K562 (cell line): ENCODE data around the gene DDR1. TPM values are rescaled to one million over a fixed set of nuclear protein-coding genes. Genes with fewer than 3 reads are reported as not detected.

Source experiments
- CHCHD3 ChIP-seq: fragments of 250-450 bp; sonication (Bioruptor Pico); IDR thresholded peaks from 2 replicates; pipeline ENCODE4 v2.1.2; 2022; ENCODE audit warnings: mild to moderate bottlenecking
- CTCFL ChIP-seq: IDR thresholded peaks from 2 replicates; pipeline ENCODE4 v1.6.1; 2011; ENCODE audit warnings: borderline replicate concordance, low read depth, mild to moderate bottlenecking, moderate library complexity, low read length; ENCODE audit not compliant: insufficient read depth, poor library complexity, severe bottlenecking
- CUX1 ChIP-seq: fragments of 200-800 bp; sonication (Bioruptor generic); IDR thresholded peaks from 2 replicates; pipeline ENCODE4 v1.6.1; 2016; ENCODE audit warnings: missing genetic modification characterization, missing compliant biosample characterization
- DLX4 ChIP-seq: fragments of 250-450 bp; sonication (Bioruptor Pico); IDR thresholded peaks from 2 replicates; pipeline ENCODE4 v1.6.1; 2021; ENCODE audit warnings: mild to moderate bottlenecking
- E2F3 ChIP-seq: fragments of 250-450 bp; sonication (Bioruptor Pico); IDR thresholded peaks from 2 replicates; pipeline ENCODE4 v1.4.0; 2020; ENCODE audit warnings: mild to moderate bottlenecking
- FOXJ3 ChIP-seq: sonication (generic); formaldehyde crosslinking; IDR thresholded peaks from 2 replicates; pipeline ENCODE4 v1.4.0; 2020; ENCODE audit warnings: mild to moderate bottlenecking, missing genetic modification reagents
- HNRNPUL1 ChIP-seq: fragments of 200-400 bp; formaldehyde crosslinking; IDR thresholded peaks from 2 replicates; pipeline ENCODE4 v1.6.1; 2017; ENCODE audit warnings: low read length
- IRF2 ChIP-seq: sonication (generic); formaldehyde crosslinking; IDR thresholded peaks from 2 replicates; pipeline ENCODE4 v1.8.1; 2022; ENCODE audit warnings: mild to moderate bottlenecking, missing genetic modification reagents
- LEF1 ChIP-seq: fragments of 450-650 bp; IDR thresholded peaks from 2 replicates; pipeline ENCODE4 v1.6.1; 2016; ENCODE audit warnings: mild to moderate bottlenecking
- MNT ChIP-seq, 2 experiments: fragments of 450-650 bp; conservative IDR thresholded peaks; 2 replicates each; pipeline ENCODE4 v1.6.1; 2017; ENCODE audit warnings: mild to moderate bottlenecking in 2 of 2, moderate library complexity in 2 of 2
- PHB ChIP-seq: fragments of 250-450 bp; sonication (Bioruptor Pico); IDR thresholded peaks from 2 replicates; pipeline ENCODE4 v1.5.0; 2021
- RBM15 ChIP-seq: fragments of 200-400 bp; formaldehyde crosslinking; IDR thresholded peaks from 2 replicates; pipeline ENCODE4 v1.6.1; 2018; ENCODE audit warnings: mild to moderate bottlenecking, low read length, moderate library complexity; ENCODE audit not compliant: insufficient read depth
- SIN3B ChIP-seq: fragments of 450-650 bp; IDR thresholded peaks from 2 replicates; pipeline ENCODE4 v1.6.1; 2017; ENCODE audit warnings: low read depth, mild to moderate bottlenecking, moderate library complexity
- SMARCC2 ChIP-seq: fragments of 450-650 bp; IDR thresholded peaks from 2 replicates; pipeline ENCODE4 v1.6.1; 2017; ENCODE audit warnings: antibody characterized with exemption, moderate library complexity, mild to moderate bottlenecking, low read depth
- ZNF23 ChIP-seq: fragments of 250-450 bp; sonication (Bioruptor Pico); IDR thresholded peaks from 2 replicates; pipeline ENCODE4 v1.4.0; 2020; ENCODE audit warnings: mild to moderate bottlenecking
- ZNF408 ChIP-seq: fragments of 250-450 bp; sonication (Bioruptor Pico); IDR thresholded peaks from 2 replicates; pipeline ENCODE4 v1.4.0; 2020; ENCODE audit warnings: low read depth, mild to moderate bottlenecking, moderate library complexity
- polyA plus RNA-seq, 8 experiments: library from polyadenylated mRNA; depleted of rRNA in 4 of 8; stranded (reverse) in 5 of 8; unstranded in 3 of 8; fragments of >200 nt; fragmentation: Nextera tagmentation in 2 of 8; fragmentation: Illumina TruSeq in 1 of 8; extraction: Ambion mirVana in 2 of 8; extraction: Trizol in 1 of 8; gene quantifications; 2 replicates each; pipeline versions ENCODE4 v1.2.1 to v1.2.3, GENCODE V29; 2011 to 2014; ENCODE audit warnings: inconsistent platforms in 1 of 8, missing spikeins in 1 of 8
- total RNA-seq, 7 experiments: library from RNA; depleted of rRNA in 6 of 7; stranded (reverse); fragments of >200 nt in 6 of 7; fragmentation: Illumina TruSeq in 2 of 7; extraction: Trizol in 2 of 7; gene quantifications; 2 replicates each; pipeline versions ENCODE4 v1.2.1 to v1.2.3, GENCODE V29; 2011 to 2021; ENCODE audit warnings: low replicate concordance in 1 of 7
- TF ChIP-seq, protein P1 (sequence below), 2 experiments: fragments of 450-650 bp in 1 of 2; sonication (generic) in 1 of 2; formaldehyde crosslinking; conservative IDR thresholded peaks; 2 replicates each; pipeline versions ENCODE4 v1.4.0 to v1.8.1; 2020 to 2022; ENCODE audit warnings: mild to moderate bottlenecking in 1 of 2, missing genetic modification reagents in 1 of 2

The DDR1 gene
- total and polyA plus RNA-seq, 9 of the 15 experiments (the other 6 are each of a cell fraction or from before 2014, with no cell fraction given) = 1.4 to 44.6 (median 12.2) TPM

DNA sequence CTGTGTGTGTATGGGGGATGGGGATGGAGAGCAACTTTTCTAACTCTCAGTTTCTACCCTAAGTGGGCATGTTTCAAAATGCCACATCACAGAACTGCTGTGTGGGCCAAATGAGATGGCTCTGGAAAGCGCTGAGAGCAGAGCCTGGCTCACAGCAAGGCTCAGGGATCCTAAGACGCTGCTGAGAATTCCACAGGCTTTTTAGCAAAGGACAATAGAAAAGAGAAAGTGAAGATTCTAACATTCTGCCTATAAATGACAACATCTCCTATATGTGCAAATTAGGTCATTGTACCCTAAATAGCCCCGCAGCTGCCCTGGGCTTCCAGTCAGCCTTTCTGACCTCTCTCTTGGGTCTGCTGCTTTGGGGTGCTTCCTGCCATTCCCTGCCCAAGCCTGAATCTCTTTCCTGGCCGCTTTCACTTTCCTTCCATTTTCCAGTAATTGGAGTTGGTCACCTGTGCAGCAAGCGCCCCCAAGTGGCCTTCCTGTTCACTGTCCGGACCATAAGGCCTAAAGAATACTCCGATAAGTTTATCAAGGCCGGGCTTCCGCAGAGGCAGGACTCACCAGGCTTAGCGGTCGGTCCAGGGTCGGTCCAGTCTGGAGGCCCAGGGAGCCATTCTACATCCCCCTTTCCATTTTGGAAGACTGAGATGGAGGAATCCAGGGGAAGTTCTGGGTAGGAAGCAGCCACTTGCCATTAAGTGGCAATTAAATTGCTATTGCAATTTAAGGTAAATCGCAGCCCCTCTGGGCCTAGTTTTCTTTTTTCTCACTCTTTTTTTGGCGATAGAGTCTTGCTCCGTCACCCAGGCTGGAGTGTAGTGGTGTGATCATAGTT is 6.7 kb upstream of the DDR1 start (continued):
- TF ChIP-seq SMARCC2 = no peak
- no peak for TF ChIP-seq HNRNPUL1
- TF ChIP-seq E2F3 (CRISPR knock-in tag) = no peak
- TF ChIP-seq CTCFL = peak; percentile 23
- no peak for TF ChIP-seq ZNF408 (CRISPR knock-in tag)
- no peak for TF ChIP-seq IRF2 (CRISPR knock-in tag)
- no peak for TF ChIP-seq LEF1
- no peak for TF ChIP-seq CHCHD3 (CRISPR knock-in tag)
- no peak for TF ChIP-seq DLX4
- TF ChIP-seq MNT (conservative IDR thresholded peaks at IDR 0.05) = no peak; a peak in 2 of 4 replicates
- TF ChIP-seq RBM15 = no peak
- TF ChIP-seq PHB (CRISPR knock-in tag) = no peak
- TF ChIP-seq ZNF23 (CRISPR knock-in tag) = no peak
- TF ChIP-seq CUX1 (CRISPR knock-in tag) = no peak
- TF ChIP-seq, protein P1, sequence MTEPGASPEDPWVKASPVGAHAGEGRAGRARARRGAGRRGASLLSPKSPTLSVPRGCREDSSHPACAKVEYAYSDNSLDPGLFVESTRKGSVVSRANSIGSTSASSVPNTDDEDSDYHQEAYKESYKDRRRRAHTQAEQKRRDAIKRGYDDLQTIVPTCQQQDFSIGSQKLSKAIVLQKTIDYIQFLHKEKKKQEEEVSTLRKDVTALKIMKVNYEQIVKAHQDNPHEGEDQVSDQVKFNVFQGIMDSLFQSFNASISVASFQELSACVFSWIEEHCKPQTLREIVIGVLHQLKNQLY (CRISPR knock-in tag; conservative IDR thresholded peaks at IDR 0.05) = no peak
- no peak for TF ChIP-seq FOXJ3 (CRISPR knock-in tag)
- TF ChIP-seq SIN3B = no peak
